GM12878 (cell line): ENCODE measurements around the gene MYO18B. TPM values are rescaled to one million over a fixed set of nuclear protein-coding genes. Genes with fewer than 3 reads are reported as not detected.

Experiments used
- ATAC-seq: fragments of 200-7000 bp; cut with Tn5 transposase; 3 replicates; pipeline ENCODE4 v1.9.1; 2020; ENCODE audit warnings: mild to moderate bottlenecking, moderate library complexity
- BruUV-seq: library from RNA; stranded (reverse); fragments of 400-500 nt; replicated peaks from 2 replicates; lab custom pipeline; 2021; lab: Mats Ljungman, UMichigan
- CTCF ChIA-PET: fragments of 300-600 bp; sonication (Branson Sonifier 250); formaldehyde crosslinking; extraction: SDS; loops from one replicate; lab custom pipeline; 2021; ENCODE audit warnings: inconsistent platforms; lab: Yijun Ruan, JAX
- POLR2A ChIA-PET: fragments of 350-600 bp; formaldehyde crosslinking; extraction: SDS; loops from one replicate; lab custom pipeline; 2021; ENCODE audit warnings: inconsistent platforms; lab: Charles Lee
- RAD21 ChIA-PET: fragments of 300-600 bp; sonication (Branson Sonifier 250); formaldehyde crosslinking; loops from one replicate; lab custom pipeline; 2023; ENCODE audit warnings: antibody characterized with exemption; ENCODE audit not compliant: unreplicated experiment; lab: Charles Lee
- SMC1A ChIA-PET: fragments of 300-600 bp; sonication (Branson Sonifier 250); formaldehyde crosslinking; loops from one replicate; lab custom pipeline; 2023; ENCODE audit not compliant: unreplicated experiment, uncharacterized antibody; lab: Charles Lee
- DNase-seq: peaks from one replicate; pipeline ENCODE4 v3.0.0-alpha.2; 2011; ENCODE audit warnings: low read depth, low spot score
- FAIRE-seq: peaks from 3 replicates; lab custom pipeline; 2011; peaks lifted over from hg19 to GRCh38; lab: Jason Lieb, UNC
- H2AFZ ChIP-seq: 2 replicates; pipeline ENCODE4 v1.6.0; 2011; ENCODE audit warnings: low read depth, low read length, control low read depth; ENCODE audit not compliant: control insufficient read depth
- H3K27ac ChIP-seq: 2 replicates; pipeline ENCODE4 v1.5.1; 2011; ENCODE audit warnings: control low read depth; ENCODE audit not compliant: control insufficient read depth, insufficient read depth
- H3K27me3 ChIP-seq, 2 experiments: replicated peaks in 1 of 2; 2 replicates each; pipeline versions ENCODE4 v1.6.0 to v1.6.1; 2011; ENCODE audit warnings: low read length in 1 of 2; ENCODE audit not compliant: control insufficient read depth in 2 of 2, insufficient read depth in 2 of 2
- H3K36me3 ChIP-seq, 2 experiments: 2 replicates each; pipeline ENCODE4 v1.5.1; 2011; ENCODE audit warnings: low read length in 1 of 2; ENCODE audit not compliant: control insufficient read depth in 2 of 2, insufficient read depth in 2 of 2
- H3K4me1 ChIP-seq: 2 replicates; pipeline ENCODE4 v1.6.1; 2011; ENCODE audit warnings: mild to moderate bottlenecking, low read length, moderate library complexity, mixed read lengths; ENCODE audit not compliant: control insufficient read depth, insufficient read depth
- H3K4me2 ChIP-seq: 2 replicates; pipeline ENCODE4 v1.6.0; 2011; ENCODE audit warnings: control low read depth; ENCODE audit not compliant: control insufficient read depth, insufficient read depth
- H3K4me3 ChIP-seq: fragments of 200-600 bp; sonication (generic); 2 replicates; pipeline ENCODE4 v1.5.1; 2016
- H3K79me2 ChIP-seq: 2 replicates; pipeline ENCODE4 v1.6.0; 2011; ENCODE audit warnings: low read length; ENCODE audit not compliant: control insufficient read depth, insufficient read depth
- H3K9ac ChIP-seq: 2 replicates; pipeline ENCODE4 v1.8.0; 2011; ENCODE audit warnings: low read length, control low read depth, mixed read lengths; ENCODE audit not compliant: control insufficient read depth, insufficient read depth
- H3K9me3 ChIP-seq: replicated peaks from 3 replicates; pipeline ENCODE4 v1.5.1; 2011; ENCODE audit warnings: mild to moderate bottlenecking, low read length; ENCODE audit not compliant: control insufficient read depth, insufficient read depth
- H4K20me1 ChIP-seq: 2 replicates; pipeline ENCODE4 v1.6.0; 2011; ENCODE audit not compliant: control insufficient read depth, insufficient read depth
- ETV6 ChIP-seq, 2 experiments: fragments of 450-650 bp in 1 of 2; IDR thresholded peaks in 1 of 2; conservative IDR thresholded peaks in 1 of 2; 2 replicates each; pipeline ENCODE4 v1.6.1; 2014; ENCODE audit warnings: antibody characterized with exemption in 1 of 2, borderline replicate concordance in 1 of 2, low read depth in 1 of 2, mild to moderate bottlenecking in 1 of 2, moderate library complexity in 1 of 2
- JUNB ChIP-seq: IDR thresholded peaks from 2 replicates; pipeline ENCODE4 v1.6.1; 2016; ENCODE audit warnings: antibody characterized with exemption, mild to moderate bottlenecking
- KAT2A ChIP-seq: conservative IDR thresholded peaks from 2 replicates; pipeline ENCODE4 v1.6.1; 2011; ENCODE audit warnings: low read depth, low read length; ENCODE audit not compliant: control insufficient read depth
- POU2F2 ChIP-seq: IDR thresholded peaks from 3 replicates; pipeline ENCODE4 v1.6.1; 2011; ENCODE audit warnings: low read depth, mild to moderate bottlenecking, low read length, borderline replicate concordance
- RELA ChIP-seq: fragments of 450-650 bp; IDR thresholded peaks from 2 replicates; pipeline ENCODE4 v1.8.0; 2014; ENCODE audit warnings: borderline replicate concordance; ENCODE audit not compliant: partially characterized antibody
- RELB ChIP-seq: fragments of 450-650 bp; IDR thresholded peaks from 2 replicates; pipeline ENCODE4 v1.6.1; 2017; ENCODE audit warnings: low read depth, mild to moderate bottlenecking, moderate library complexity
- SMARCA5 ChIP-seq: fragments of 450-650 bp; IDR thresholded peaks from 2 replicates; pipeline ENCODE4 v1.6.1; 2017; ENCODE audit warnings: mild to moderate bottlenecking
- SP1 ChIP-seq: IDR thresholded peaks from one replicate; pipeline ENCODE4 v1.6.1; 2011; ENCODE audit warnings: low read depth, low read length
- ZNF207 ChIP-seq: fragments of 450-650 bp; IDR thresholded peaks from 2 replicates; pipeline ENCODE4 v1.6.1; 2014; ENCODE audit warnings: antibody characterized with exemption, mild to moderate bottlenecking, borderline replicate concordance
- WGBS: methylation state at CpG from one replicate; pipeline ENCODE4 v1.1.6; 2016; ENCODE audit warnings: low lambda C conversion rate; ENCODE audit not compliant: insufficient replicate concordance, insufficient coverage; ENCODE audit errors: missing lambda C conversion rate; 5-methylcytosine and 5-hydroxymethylcytosine counted together
- in situ Hi-C: fragments of 300-500 bp; cut with MboI; formaldehyde crosslinking; loops from 9 replicates; pipeline ENCODE4 v1.14.3; 2018; ENCODE audit warnings: mixed read lengths
- intact Hi-C: fragments of 100-400 bp; cut with micrococcal nuclease; formaldehyde crosslinking; loops from one replicate; pipeline ENCODE4 v1.14.2; 2022; ENCODE audit not compliant: unreplicated experiment
- polyA plus RNA-seq, 11 experiments: library from polyadenylated mRNA; depleted of rRNA in 4 of 11; unstranded in 6 of 11; stranded (reverse) in 5 of 11; fragments of >200 nt; fragmentation: Nextera tagmentation in 4 of 11; fragmentation: Illumina TruSeq in 1 of 11; extraction: Ambion mirVana in 4 of 11; extraction: Trizol in 1 of 11; gene quantifications; 1 replicate in 1 of 11; 2 replicates in 10 of 11; pipeline versions ENCODE4 v1.2.1 to v1.2.3, GENCODE V29; 2011 to 2016; ENCODE audit warnings: inconsistent platforms in 2 of 11, missing spikeins in 2 of 11, low read depth in 1 of 11
- total RNA-seq, 4 experiments: library from RNA; depleted of rRNA in 3 of 4; stranded (reverse); fragments of >200 nt in 3 of 4; fragmentation: Illumina TruSeq in 1 of 4; extraction: Trizol in 1 of 4; gene quantifications; 2 replicates each; pipeline versions ENCODE4 v1.2.1 to v1.2.3, GENCODE V29; 2013 to 2021

The MYO18B gene
- total and polyA plus RNA-seq, 10 of the 15 experiments (the other 5 are each of a cell fraction or from before 2014, with no cell fraction given), result 0.05 to 2.1 (median 0.51) TPM; not detected in 1

DNA sequence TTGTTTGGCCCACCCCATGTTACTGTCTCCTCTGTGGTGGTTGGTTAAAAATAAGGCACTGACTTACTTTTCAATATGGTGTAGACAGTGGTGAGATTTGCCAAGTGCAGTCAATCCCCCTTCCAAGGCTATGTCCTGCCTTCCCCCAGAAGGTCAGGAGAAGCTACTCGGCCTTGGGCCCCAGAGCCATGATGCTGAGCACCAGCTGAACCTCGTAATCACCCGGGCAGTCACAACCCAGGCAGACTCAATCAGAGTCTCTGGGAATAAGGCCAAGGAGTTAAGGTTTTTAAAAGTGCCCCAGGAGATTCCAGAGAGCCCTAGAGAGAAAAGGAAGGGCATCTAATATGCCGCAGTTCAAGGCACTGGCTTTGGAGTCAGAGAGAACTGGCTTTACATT is 23.8 kb downstream of the MYO18B start:
- no peak overlapping the region for H3K9ac ChIP-seq
- H3K27ac ChIP-seq, result no peak overlapping the region
- TF ChIP-seq RELB (no peak), KAT2A (no peak), ZNF207 (no peak)
- CTCF ChIA-PET, result interaction anchor here (1.4 kb wide), 1 partner anchor 199 kb away, joined by 3 read pairs; no protein-coding TSS in a partner anchor
- DNase-seq (no peak), FAIRE-seq (no peak), ATAC-seq (no peak)
- H3K79me2 ChIP-seq, result no peaks in the 10 kb centered on the region
- 0 out of 2 replicates have a peak, but pooled peaks cover 3% of the 10 kb centered on the region for H3K4me1 ChIP-seq
- RAD21 ChIA-PET, result no interaction called here
- intact Hi-C loops (no loop called here), in situ Hi-C loops (no loop called here)
- no peaks in the 10 kb centered on the region for H4K20me1 ChIP-seq
- POLR2A ChIA-PET, result interaction anchor here (1.4 kb wide), 1 partner anchor 221 kb away, joined by 4 read pairs; no protein-coding TSS in a partner anchor
- H3K27me3 ChIP-seq, result no peaks in the 10 kb centered on the region
- SMC1A ChIA-PET, result interaction anchor here (1.0 kb wide), 1 partner anchor 222 kb away, joined by 3 read pairs; no protein-coding TSS in a partner anchor
- WGBS, result 24% methylated on average over 4 of the region's 4 CpGs
- peaks cover 2% of the 10 kb centered on the region; the same call in 2 of the 3 replicates for H3K9me3 ChIP-seq
- no TSS peak for BruUV-seq
- no peak overlapping the region for H3K4me3 ChIP-seq
- H2AFZ ChIP-seq, result no peak overlapping the region
- H3K36me3 ChIP-seq, result no peaks in the 10 kb centered on the region
- H3K4me2 ChIP-seq, result no peak overlapping the region

DNA sequence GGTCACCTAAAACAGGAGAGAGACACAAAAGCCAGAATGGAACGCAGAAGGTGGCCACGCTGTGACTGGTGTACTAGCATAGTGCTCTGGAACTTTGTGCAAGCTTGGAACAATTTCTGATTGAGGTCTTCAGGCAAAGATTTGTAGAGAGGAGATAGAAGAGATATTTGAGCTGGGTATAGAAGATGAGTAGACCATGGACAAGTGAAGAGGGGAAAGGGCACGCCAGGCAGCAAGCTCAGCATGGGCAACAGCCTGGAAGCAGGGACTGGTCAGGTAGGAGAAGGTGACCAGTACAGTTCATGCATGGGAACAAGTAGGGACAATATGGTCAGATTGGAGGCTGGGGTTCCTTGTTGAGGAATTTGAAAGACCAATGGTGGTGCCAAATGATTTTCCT is 24.4 kb downstream of the MYO18B start:
- 0 out of 2 replicates have a peak, but pooled peaks cover 3% of the 10 kb centered on the region for H3K4me1 ChIP-seq
- FAIRE-seq, result no peak
- H3K9me3 ChIP-seq, result peaks cover 2% of the 10 kb centered on the region; the same call in 2 of the 3 replicates
- ChIA-PET SMC1A (interaction anchor here (1.0 to 1.1 kb wide), 2 partner anchors 222 to 314 kb away, joined by 3 read pairs; no protein-coding TSS in a partner anchor), RAD21 (no interaction called here), POLR2A (interaction anchor here (1.4 kb wide), 1 partner anchor 222 kb away, joined by 4 read pairs; no protein-coding TSS in a partner anchor), CTCF (interaction anchor here (1.4 kb wide), 1 partner anchor 199 kb away, joined by 3 read pairs; no protein-coding TSS in a partner anchor)
- H3K27ac ChIP-seq, result no peak overlapping the region
- H3K4me2 ChIP-seq, result no peak overlapping the region
- in situ Hi-C loops (no loop called here), intact Hi-C loops (no loop called here)
- H3K4me3 ChIP-seq, result no peak overlapping the region
- WGBS, result 74% methylated on average over 3 of the region's 3 CpGs
- H4K20me1 ChIP-seq, result no peaks in the 10 kb centered on the region
- TF ChIP-seq SMARCA5 (no peak), RELA (no peak), POU2F2 (no peak), ETV6 (conservative IDR thresholded peaks at IDR 0.05 in 1 of 2, IDR thresholded peaks at IDR 0.05 in 1 of 2; ENCODE audit: borderline replicate concordance in 1 of 2, low read depth in 1 of 2) (no peak), SP1 (no peak), JUNB (no peak)
- no peaks in the 10 kb centered on the region for H3K27me3 ChIP-seq
- H3K9ac ChIP-seq, result no peak overlapping the region
- no peak for ATAC-seq
- H3K36me3 ChIP-seq, result no peaks in the 10 kb centered on the region
- no peaks in the 10 kb centered on the region for H3K79me2 ChIP-seq
- no TSS peak for BruUV-seq
- no peak overlapping the region for H2AFZ ChIP-seq
- no peak for DNase-seq
